ENCODE measurements around the gene TMEM184B. TPM values are rescaled to one million over a fixed set of nuclear protein-coding genes. Genes with fewer than 3 reads are reported as not detected.

The TMEM184B gene
- polyA plus RNA-seq, 2 of the 4 experiments (the other 2 are of a cell fraction) = 22.2 to 36.8 TPM

DNA sequence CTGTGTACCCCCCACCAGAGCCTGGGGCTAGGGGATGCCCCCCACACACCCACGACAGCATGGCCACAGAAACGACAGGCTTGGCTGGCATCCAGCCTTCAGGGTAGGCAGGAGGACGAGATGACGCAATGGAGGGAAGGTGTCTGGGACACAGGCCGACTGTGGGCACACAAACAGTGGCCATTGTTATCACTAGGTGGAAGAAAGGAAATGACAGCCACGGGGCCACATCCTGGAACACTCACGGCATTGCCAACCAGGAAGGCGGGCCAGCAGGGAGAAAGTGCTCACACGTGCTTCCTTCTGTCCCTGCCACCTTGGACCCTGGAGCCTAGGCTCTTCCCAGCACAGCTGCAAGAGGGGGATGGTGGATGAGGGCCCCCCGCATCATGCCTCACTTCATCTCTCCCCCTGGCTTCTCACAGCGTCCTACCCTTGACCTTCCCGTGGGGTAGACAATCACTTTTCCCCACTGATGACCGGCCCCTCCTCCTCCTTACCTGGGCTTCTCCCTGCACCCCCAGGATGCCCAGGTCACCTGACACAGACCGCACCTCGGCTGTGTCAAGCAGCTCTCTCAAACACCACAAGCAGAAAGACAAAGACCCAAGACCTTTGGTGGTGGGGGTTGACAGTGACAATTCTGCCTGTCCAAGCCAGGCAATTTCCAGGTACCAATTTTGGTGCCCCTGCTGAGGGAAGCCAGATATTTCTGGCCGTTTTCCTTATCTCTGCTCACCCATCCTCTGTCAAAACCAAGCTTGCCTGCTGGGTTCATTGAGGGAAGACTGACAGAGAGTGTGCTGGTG, 99.8 kb downstream of the TMEM184B start:
- H3K4me2 ChIP-seq = peak overlapping the region; percentile 30; the same call in 1 of the 3 replicates
- no peak for DNase-seq (ENCODE audit: low read depth in 1 of 2, low spot score in 1 of 2)
- H3K4me3 ChIP-seq = no peak overlapping the region
- no peak; a peak in 2 of 6 replicates for ATAC-seq
- H3K9me3 ChIP-seq = no peaks in the 10 kb centered on the region
- ChIA-PET CTCF (interaction anchor here (0.5 to 0.9 kb wide), 2 partner anchors 27 to 30 kb away, joined by 3 read pairs; no protein-coding TSS in a partner anchor), POLR2A (no interaction called here)
- H3K4me1 ChIP-seq = peaks cover 29% of the 10 kb centered on the region
- TF ChIP-seq CEBPB (IDR thresholded peaks at IDR 0.05) (peak in 1 of 2 experiments; percentile 59; a peak in 2 of 4 replicates), ESRRA (IDR thresholded peaks at IDR 0.05; ENCODE audit: borderline replicate concordance, low read length) (no peak)
- peak overlapping the region; percentile 44 to 68; a peak in 4 of 6 replicates for H3K27ac ChIP-seq
- WGBS (ENCODE audit: missing lambda C conversion rate) = 87% methylated on average over 8 of the region's 16 CpGs
- no peak for FAIRE-seq

DNA sequence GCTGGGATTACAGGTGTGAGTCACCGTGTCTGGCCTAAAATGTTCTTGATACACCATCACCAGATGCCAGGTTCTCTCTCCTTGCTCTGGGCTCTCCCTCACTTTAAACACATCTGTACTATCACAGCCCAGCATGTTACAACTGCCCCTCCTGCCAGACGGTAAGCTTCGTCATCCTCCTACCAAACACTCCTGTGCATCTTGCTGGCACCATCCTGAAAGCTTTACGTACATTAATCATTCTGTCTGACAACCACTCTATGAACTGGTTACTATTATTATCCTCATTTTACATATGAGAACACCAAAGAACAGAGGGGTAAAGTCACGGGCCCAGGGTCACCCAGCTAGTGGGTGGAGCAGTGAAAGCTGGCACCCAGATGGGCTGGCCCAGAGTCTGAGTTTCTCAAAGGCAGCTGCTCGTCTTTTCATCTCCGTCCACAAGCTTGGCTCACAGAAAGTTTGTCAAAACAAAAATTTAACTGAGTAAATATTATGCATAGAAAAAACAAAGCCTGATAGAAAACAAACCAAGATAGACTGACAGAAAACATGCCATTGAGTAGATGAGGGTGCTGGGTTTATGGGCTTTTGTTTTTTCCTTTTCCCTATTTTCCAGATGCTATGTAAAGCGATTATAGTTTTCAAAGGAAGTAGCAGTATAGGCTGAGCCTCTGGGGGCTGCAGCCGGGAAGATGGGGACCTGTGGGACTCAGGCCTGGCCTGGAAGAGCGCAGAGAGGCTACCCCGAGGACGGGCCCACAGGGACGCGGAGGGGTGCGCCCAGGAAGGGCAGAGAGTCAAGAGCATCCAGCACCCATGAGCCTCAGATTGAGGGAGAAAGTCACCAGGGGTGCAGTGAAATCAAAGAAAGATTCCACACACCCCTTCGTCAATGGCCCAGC, 100.6 kb downstream of the TMEM184B start:
- FAIRE-seq (no peak), DNase-seq (ENCODE audit: low read depth in 1 of 2, low spot score in 1 of 2) (no peak), ATAC-seq (no peak)
- WGBS (ENCODE audit: missing lambda C conversion rate) = 73% methylated on average over 16 of the region's 16 CpGs
- ChIA-PET POLR2A (no interaction called here), CTCF (interaction anchor here (0.7 kb wide), 1 partner anchor 57 kb away, joined by 3 read pairs; no protein-coding TSS in a partner anchor)
- peaks cover 28% of the 10 kb centered on the region for H3K4me1 ChIP-seq
- TF ChIP-seq, protein P1, sequence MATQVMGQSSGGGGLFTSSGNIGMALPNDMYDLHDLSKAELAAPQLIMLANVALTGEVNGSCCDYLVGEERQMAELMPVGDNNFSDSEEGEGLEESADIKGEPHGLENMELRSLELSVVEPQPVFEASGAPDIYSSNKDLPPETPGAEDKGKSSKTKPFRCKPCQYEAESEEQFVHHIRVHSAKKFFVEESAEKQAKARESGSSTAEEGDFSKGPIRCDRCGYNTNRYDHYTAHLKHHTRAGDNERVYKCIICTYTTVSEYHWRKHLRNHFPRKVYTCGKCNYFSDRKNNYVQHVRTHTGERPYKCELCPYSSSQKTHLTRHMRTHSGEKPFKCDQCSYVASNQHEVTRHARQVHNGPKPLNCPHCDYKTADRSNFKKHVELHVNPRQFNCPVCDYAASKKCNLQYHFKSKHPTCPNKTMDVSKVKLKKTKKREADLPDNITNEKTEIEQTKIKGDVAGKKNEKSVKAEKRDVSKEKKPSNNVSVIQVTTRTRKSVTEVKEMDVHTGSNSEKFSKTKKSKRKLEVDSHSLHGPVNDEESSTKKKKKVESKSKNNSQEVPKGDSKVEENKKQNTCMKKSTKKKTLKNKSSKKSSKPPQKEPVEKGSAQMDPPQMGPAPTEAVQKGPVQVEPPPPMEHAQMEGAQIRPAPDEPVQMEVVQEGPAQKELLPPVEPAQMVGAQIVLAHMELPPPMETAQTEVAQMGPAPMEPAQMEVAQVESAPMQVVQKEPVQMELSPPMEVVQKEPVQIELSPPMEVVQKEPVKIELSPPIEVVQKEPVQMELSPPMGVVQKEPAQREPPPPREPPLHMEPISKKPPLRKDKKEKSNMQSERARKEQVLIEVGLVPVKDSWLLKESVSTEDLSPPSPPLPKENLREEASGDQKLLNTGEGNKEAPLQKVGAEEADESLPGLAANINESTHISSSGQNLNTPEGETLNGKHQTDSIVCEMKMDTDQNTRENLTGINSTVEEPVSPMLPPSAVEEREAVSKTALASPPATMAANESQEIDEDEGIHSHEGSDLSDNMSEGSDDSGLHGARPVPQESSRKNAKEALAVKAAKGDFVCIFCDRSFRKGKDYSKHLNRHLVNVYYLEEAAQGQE (IDR thresholded peaks at IDR 0.05) = no peak
- no peak for TF ChIP-seq POLR2AphosphoS2 (conservative IDR thresholded peaks at IDR 0.05; ENCODE audit: low read length)
- TF ChIP-seq RAD21 (conservative IDR thresholded peaks at IDR 0.05 in 1 of 2, IDR thresholded peaks at IDR 0.05 in 1 of 2) = no peak
- TF ChIP-seq SREBF2 (IDR thresholded peaks at IDR 0.05) = no peak
- TF ChIP-seq SMC3 (IDR thresholded peaks at IDR 0.05) = no peak
- TF ChIP-seq HOXB13 (CRISPR knock-in tag; IDR thresholded peaks at IDR 0.05; ENCODE audit: low read depth) = no peak
- no peak for TF ChIP-seq HOXA7 (CRISPR knock-in tag; IDR thresholded peaks at IDR 0.05)
- TF ChIP-seq, protein P2, sequence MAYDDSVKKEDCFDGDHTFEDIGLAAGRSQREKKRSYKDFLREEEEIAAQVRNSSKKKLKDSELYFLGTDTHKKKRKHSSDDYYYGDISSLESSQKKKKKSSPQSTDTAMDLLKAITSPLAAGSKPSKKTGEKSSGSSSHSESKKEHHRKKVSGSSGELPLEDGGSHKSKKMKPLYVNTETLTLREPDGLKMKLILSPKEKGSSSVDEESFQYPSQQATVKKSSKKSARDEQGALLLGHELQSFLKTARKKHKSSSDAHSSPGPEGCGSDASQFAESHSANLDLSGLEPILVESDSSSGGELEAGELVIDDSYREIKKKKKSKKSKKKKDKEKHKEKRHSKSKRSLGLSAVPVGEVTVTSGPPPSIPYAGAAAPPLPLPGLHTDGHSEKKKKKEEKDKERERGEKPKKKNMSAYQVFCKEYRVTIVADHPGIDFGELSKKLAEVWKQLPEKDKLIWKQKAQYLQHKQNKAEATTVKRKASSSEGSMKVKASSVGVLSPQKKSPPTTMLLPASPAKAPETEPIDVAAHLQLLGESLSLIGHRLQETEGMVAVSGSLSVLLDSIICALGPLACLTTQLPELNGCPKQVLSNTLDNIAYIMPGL (CRISPR knock-in tag; IDR thresholded peaks at IDR 0.05; ENCODE audit: borderline replicate concordance) = no peak
- TF ChIP-seq CEBPB (IDR thresholded peaks at IDR 0.05) = no peak
- TF ChIP-seq, protein P3, sequence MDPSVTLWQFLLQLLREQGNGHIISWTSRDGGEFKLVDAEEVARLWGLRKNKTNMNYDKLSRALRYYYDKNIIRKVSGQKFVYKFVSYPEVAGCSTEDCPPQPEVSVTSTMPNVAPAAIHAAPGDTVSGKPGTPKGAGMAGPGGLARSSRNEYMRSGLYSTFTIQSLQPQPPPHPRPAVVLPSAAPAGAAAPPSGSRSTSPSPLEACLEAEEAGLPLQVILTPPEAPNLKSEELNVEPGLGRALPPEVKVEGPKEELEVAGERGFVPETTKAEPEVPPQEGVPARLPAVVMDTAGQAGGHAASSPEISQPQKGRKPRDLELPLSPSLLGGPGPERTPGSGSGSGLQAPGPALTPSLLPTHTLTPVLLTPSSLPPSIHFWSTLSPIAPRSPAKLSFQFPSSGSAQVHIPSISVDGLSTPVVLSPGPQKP (IDR thresholded peaks at IDR 0.05; ENCODE audit: low read depth, low read length) = no peak
- no peak for TF ChIP-seq ZNF302 (CRISPR knock-in tag; IDR thresholded peaks at IDR 0.05)
- no peak for TF ChIP-seq RARB (CRISPR knock-in tag; IDR thresholded peaks at IDR 0.05)
- no peak for TF ChIP-seq CHD2 (IDR thresholded peaks at IDR 0.05; ENCODE audit: low read length, partially characterized antibody)
- no peak for TF ChIP-seq CHD4 (IDR thresholded peaks at IDR 0.05; ENCODE audit: borderline replicate concordance)
- no peak for TF ChIP-seq HOXB5 (CRISPR knock-in tag; IDR thresholded peaks at IDR 0.05)
- TF ChIP-seq, protein P4, sequence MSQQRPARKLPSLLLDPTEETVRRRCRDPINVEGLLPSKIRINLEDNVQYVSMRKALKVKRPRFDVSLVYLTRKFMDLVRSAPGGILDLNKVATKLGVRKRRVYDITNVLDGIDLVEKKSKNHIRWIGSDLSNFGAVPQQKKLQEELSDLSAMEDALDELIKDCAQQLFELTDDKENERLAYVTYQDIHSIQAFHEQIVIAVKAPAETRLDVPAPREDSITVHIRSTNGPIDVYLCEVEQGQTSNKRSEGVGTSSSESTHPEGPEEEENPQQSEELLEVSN (IDR thresholded peaks at IDR 0.05; ENCODE audit: borderline replicate concordance, low read depth) = no peak
- no peak for TF ChIP-seq CBX8 (IDR thresholded peaks at IDR 0.05)
- peak overlapping the region; percentile 30; the same call in 1 of the 3 replicates for H3K4me2 ChIP-seq
- peak overlapping the region; percentile 44 to 68; a peak in 4 of 6 replicates for H3K27ac ChIP-seq
- H3K9me3 ChIP-seq = no peaks in the 10 kb centered on the region
- no peak overlapping the region for H3K4me3 ChIP-seq
